Femur (tissue), 1 donor: ENCODE results near the gene SPIRE1.
"Not testable (repeated sequence)": the region's sequence is repeated elsewhere in the genome, so short reads cannot be mapped to it uniquely, and the experiment has no call there.

ENCODE experiments used
- DNase-seq: peaks from one replicate; pipeline ENCODE4 v3.0.0-alpha.2; 2017

The SPIRE1 gene

DNA sequence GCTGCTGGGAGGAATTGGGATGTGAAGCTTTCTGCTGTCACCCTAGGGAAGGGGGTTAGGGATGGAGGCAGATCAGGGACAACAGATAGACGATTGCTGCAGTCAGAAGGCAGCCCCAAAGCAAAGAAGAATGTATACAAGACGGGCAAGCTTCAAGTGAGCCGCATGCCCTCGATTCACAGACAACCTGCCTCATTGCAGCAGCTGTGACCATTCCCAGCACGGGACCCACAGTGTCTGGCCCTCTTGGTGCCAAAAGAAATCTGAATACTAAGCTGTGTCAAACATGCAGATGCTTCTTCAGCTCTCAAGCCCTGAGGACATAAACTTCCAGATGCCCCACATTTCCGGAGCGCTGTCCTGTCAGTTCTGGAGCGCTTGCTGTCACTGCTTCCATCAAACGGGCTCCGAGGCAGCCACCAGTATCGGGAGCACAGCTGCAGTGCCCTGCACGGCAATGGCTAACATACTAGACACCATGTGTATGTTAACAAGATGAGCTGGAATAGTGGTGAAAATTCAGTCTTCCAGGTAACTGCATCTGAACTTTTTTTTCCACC is 216.4 kb downstream of the SPIRE1 start:
- DNase-seq, result no peak

DNA sequence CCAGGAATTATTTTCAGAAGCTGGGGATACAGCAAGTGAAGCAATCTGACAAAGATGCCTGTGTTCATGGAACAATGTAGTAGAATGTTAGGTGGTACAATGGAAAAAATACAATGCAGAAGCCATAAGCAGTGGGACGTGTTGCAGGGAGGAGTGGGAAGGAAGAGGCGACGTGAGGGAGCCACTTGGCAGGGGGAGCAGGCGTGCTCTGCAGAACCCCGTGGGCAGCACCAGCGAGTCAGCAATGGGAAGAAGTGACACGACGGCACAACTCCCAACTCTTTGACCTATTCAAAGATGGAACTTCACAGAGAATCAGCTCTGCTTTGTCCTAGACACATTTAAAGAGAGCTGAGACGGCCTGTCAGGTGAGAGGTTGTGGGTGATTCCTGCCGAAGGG is 219.7 kb downstream of the SPIRE1 start:
- no peak for DNase-seq

GRCh38 chr18:12435867-12436266 is 222.0 kb downstream of the SPIRE1 start:
- no peak for DNase-seq

- DNase-seq, result no peak
These were observed 223.4 kb downstream of the SPIRE1 start for GRCh38 chr18:12434541-12434929.

- no peak for DNase-seq
These were observed 223.9 kb downstream of the SPIRE1 start for GRCh38 chr18:12433829-12434540.

GRCh38 chr18:12432881-12433280 is 225.0 kb downstream of the SPIRE1 start:
- DNase-seq, result no peak

- no peak for DNase-seq
These were observed 225.7 kb downstream of the SPIRE1 start for GRCh38 chr18:12432196-12432595.

DNA sequence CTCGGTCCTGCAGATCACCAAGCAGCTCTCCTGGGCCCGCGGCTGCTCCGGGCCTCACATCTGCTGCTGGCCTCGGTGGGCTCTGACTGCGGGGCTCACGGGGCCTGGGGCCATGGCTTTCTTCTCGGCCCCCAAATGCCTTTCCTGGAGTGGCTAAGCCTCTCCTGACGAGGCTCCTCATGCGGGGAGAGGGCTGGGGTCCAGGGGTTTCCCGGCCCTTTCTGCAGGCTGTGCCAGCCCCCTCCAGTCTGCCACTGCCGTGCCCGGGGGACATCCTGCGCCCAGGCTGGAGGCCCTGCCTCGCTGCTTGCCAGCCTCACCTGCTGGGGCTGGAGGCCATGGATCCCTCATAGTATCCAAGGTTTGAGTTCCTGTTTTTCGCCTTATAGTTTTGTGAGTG is 226.3 kb downstream of the SPIRE1 start:
- no peak for DNase-seq

- no peak for DNase-seq
These were observed 227.5 kb downstream of the SPIRE1 start for GRCh38 chr18:12430137-12430990.

GRCh38 chr18:12429556-12429955 is 228.4 kb downstream of the SPIRE1 start:
- DNase-seq, result no peak

DNA sequence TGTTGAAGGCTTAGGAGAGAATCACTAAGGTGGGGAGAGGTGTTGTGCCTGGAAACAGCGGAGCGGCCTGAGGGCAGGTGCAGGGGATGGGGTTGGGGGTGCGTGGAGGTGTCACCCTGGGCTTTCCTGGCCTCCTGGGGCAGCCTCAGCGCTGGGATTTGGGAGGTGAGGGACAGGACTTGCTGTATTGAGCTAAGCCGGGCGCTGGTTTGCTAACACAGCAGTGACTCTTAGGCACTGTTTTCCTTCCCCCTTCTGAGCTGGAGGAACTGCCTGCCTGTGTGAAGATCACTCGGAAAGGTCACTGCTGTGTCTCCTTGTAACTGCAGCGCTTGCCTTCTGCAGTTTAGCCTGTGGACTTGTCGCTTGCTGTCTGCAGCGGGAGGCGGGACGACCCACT is 229.0 kb downstream of the SPIRE1 start:
- no peak for DNase-seq

DNA sequence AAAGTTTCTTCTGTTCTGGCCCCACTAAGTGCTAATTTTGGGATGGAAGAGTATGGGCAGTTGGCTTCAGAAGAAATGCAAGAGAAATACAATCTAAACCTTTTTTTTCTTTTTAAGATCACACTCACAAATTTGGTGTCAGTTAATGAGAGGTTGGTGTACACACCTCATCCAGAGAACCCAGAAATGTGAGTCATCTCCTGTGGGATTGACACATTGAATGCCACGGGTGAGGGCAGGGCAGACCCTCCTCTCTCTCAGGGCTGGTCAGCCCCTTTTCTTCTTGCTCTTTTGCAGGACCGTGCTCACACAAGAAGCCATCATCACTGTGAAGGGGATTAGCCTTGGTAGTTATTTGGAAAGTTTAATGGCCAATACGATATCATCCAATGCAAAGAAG is 231.0 kb downstream of the SPIRE1 start:
- no peak for DNase-seq

- DNase-seq, result no peak
These were observed 233.7 kb downstream of the SPIRE1 start for GRCh38 chr18:12424252-12424651.

- DNase-seq, result no peak
These were observed 234.1 kb downstream of the SPIRE1 start for GRCh38 chr18:12423820-12424219.

DNA sequence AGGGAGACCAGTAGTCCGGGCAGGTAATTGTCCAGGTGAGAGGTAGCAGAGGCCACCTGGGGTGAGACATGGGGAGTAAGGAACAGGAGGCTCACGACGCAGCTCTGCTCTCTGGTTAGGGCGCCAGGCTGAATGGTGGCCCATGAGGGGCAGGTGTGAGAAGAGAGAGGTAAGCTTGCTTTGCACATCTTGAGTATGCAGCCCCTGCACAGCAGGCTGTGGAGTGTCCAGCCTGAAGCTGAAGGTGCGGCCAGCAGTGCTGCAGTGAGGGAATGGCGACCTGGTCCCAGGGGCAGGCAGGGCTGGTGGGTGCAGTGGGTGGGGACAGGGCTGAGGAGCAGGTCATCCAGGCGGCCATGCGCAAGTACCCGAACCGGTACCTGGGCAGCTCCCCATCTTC is 234.5 kb downstream of the SPIRE1 start:
- DNase-seq, result no peak

GRCh38 chr18:12422936-12423335 is 235.0 kb downstream of the SPIRE1 start:
- DNase-seq, result no peak

- DNase-seq, result no peak
These were observed 236.2 kb downstream of the SPIRE1 start for GRCh38 chr18:12421732-12422131.

- peak; percentile 65 for DNase-seq
These were observed 237.0 kb downstream of the SPIRE1 start for GRCh38 chr18:12420821-12421421.

DNA sequence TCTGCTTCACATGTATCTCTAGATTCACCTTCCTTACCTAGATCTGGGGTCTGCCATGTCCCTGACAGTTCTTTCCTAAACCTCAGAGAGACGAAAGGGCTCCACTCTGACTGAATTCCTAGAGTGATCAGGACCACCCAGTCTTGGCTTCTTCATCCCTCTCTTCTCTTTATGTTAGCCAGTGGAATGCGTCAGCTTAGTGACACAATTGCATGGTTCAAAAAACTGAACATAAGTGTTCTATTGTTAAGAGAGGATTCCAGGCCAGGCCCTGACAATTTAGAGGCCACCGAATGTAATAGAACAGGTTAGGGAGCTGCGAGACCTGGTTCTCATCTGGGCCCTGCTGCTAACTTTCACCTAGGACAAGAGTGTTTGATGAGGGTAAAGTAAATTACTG is 240.2 kb downstream of the SPIRE1 start:
- DNase-seq, result no peak

GRCh38 chr18:12416098-12416729 is 241.7 kb downstream of the SPIRE1 start:
- DNase-seq, result no peak

GRCh38 chr18:12411456-12411855 is 246.5 kb downstream of the SPIRE1 start:
- DNase-seq, result no peak

DNA sequence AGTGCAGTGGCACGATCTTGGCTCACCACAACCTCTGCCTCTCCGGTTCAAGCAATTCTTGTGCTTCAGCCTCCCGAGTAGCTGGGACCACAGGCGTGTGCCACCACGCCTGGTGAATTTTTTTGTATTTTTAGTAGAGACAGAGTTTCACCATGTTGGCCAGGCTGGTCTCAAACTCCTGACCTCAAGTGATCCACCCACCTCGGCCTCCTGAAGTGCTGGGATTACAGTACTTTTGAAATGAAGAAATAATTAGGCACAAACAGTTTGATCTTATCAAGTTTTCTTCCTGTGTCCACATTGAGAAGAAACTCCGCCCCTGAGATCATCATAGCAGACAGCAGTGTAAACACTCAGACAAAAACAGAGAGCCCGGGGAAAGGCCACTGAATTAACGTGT is 247.2 kb downstream of the SPIRE1 start:
- DNase-seq, result not testable (repeated sequence)

DNA sequence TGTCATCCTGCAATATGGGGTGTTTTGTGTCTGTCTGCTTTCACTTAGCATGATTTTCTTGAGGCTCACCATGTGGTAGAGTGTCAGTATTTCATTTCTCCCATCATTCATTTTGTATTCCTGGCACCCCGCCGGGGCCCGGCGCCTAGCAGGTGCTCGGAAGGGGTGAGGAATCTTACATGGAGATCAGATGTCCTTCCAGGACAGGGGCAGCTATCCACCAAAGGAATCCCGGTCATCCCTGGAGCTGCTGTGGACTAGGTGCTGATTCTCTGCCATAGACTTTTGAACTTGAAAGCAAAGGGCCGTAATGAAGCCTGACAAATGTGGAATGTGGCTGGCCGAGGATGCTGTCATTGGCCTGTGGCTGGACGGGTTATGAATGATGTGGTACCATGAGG is 247.8 kb downstream of the SPIRE1 start:
- DNase-seq, result peak; percentile 54
